HUES64 (cell line): ENCODE measurements around the gene LTC4S. TPM values are rescaled to one million over a fixed set of nuclear protein-coding genes. Genes with fewer than 3 reads are reported as not detected.
"Not testable (repeated sequence)": the region's sequence is repeated elsewhere in the genome, so short reads cannot be mapped to it uniquely, and the experiment has no call there.

ENCODE experiments used
- H3K27ac ChIP-seq: 2 replicates; pipeline ENCODE4 v1.7.0; 2013; ENCODE audit warnings: low read depth, low read length, inconsistent platforms
- H3K27me3 ChIP-seq: 2 replicates; pipeline ENCODE4 v1.6.1; 2013; ENCODE audit warnings: mild to moderate bottlenecking, low read length; ENCODE audit not compliant: insufficient read depth
- H3K36me3 ChIP-seq: 2 replicates; pipeline ENCODE4 v1.6.1; 2013; ENCODE audit warnings: mild to moderate bottlenecking, low read length; ENCODE audit not compliant: insufficient read depth
- H3K4me1 ChIP-seq: 2 replicates; pipeline ENCODE4 v1.6.1; 2013; ENCODE audit warnings: mild to moderate bottlenecking, low read length, moderate library complexity; ENCODE audit not compliant: insufficient read depth
- H3K4me3 ChIP-seq: 2 replicates; pipeline ENCODE4 v1.5.1; 2013; ENCODE audit warnings: mild to moderate bottlenecking, low read length, moderate library complexity
- H3K9ac ChIP-seq: 2 replicates; pipeline ENCODE4 v1.6.1; 2013; ENCODE audit warnings: mild to moderate bottlenecking, low read depth, low read length
- H3K9me3 ChIP-seq: 2 replicates; pipeline ENCODE4 v1.6.1; 2013; ENCODE audit warnings: low read depth, low read length; ENCODE audit not compliant: insufficient read depth
- WGBS: fragments of 150-250, 120-280 bp; methylation state at CpG from one replicate; pipeline ENCODE4 v1.1.7; 2013; ENCODE audit warnings: missing lambda C conversion rate; 5-methylcytosine and 5-hydroxymethylcytosine counted together
- polyA plus RNA-seq, 2 experiments: library from polyadenylated mRNA; stranded (reverse); fragments of 50-300 nt; gene quantifications; one replicate each; pipeline ENCODE4 v1.2.3, GENCODE V29; 2013

Gene LTC4S, protein sequence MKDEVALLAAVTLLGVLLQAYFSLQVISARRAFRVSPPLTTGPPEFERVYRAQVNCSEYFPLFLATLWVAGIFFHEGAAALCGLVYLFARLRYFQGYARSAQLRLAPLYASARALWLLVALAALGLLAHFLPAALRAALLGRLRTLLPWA
- not detected for polyA plus RNA-seq (2013, experiment 1 of 2)
- polyA plus RNA-seq (2013, experiment 2 of 2) = 1.3 TPM

DNA sequence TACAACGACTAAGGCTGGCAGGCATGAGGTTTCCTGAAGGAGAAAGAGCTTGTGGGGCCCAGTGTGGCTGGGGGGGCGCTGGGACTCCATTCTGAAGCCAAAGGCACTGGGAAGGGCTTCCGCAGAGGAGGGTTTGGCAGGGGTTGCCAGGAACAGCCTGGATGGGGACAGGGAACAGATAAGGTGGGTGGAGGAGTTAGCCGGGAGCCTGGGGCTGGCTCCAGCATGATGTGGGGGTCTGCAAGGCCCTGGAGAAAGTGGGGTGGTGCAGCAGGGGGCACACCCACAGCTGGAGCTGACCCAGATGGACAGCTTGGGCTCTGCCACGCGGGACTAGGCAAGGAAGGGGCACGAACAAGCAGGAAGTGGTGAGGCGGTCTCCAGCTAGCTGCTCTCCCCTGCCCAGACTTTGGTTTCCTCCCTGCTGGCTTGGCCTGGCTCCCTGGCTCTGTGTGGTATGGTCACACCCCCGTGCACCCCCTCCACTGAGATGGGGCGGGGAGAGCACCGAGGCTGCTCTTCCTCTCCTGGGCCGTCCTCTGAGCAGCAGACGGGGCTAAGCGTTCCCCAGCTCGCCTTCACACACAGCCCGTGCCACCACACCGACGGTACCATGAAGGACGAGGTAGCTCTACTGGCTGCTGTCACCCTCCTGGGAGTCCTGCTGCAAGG lies at the start of gene LTC4S:
LTC4S (plus strand) TSS at position 519 of the 672 bp plus-strand sequence; CDS start at position 614, 95 bp downstream.
- 85% methylated on average over 19 of the region's 19 CpGs for WGBS
- peaks cover 5% of the 10 kb centered on the region for H3K4me1 ChIP-seq
- H3K9ac ChIP-seq = 0 out of 2 replicates have a peak within 1 kb of the TSS, but pooled peaks have one; percentile 13
- H3K9me3 ChIP-seq = no peaks in the 10 kb centered on the region
- H3K36me3 ChIP-seq = peaks cover 10% of the 10 kb centered on the region
- H3K4me3 ChIP-seq = peak within 1 kb of the TSS; percentile 80; the same call in 1 of the 2 replicates
- peaks cover 3% of the 10 kb centered on the region; the same call in 1 of the 2 replicates for H3K27me3 ChIP-seq
- no peak within 1 kb of the TSS for H3K27ac ChIP-seq

DNA sequence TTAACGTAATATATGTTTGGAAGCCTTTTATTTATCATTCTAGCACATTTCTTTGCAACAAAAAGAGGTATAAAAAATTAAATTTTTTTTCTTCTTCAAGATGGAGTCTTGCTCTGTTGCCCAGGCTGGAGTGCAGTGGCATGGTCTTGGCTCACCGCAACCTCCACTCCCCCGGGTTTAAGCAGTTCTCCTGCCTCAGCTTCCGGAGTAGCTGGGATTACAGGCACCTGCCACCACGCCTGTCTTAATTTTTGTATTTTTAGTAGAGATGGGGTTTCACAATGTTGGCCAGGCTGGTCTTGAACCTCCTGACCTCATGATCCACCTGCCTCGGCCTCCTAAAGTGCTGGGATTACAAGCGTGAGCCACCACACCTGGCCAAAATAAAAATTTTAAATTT lies 49.7 kb upstream of the LTC4S start:
- H3K4me1 ChIP-seq, H3K9ac ChIP-seq, H3K27ac ChIP-seq, H3K36me3 ChIP-seq, H3K9me3 ChIP-seq, H3K4me3 ChIP-seq, H3K27me3 ChIP-seq: not testable (repeated sequence)
- 94% methylated on average over 6 of the region's 7 CpGs for WGBS

DNA sequence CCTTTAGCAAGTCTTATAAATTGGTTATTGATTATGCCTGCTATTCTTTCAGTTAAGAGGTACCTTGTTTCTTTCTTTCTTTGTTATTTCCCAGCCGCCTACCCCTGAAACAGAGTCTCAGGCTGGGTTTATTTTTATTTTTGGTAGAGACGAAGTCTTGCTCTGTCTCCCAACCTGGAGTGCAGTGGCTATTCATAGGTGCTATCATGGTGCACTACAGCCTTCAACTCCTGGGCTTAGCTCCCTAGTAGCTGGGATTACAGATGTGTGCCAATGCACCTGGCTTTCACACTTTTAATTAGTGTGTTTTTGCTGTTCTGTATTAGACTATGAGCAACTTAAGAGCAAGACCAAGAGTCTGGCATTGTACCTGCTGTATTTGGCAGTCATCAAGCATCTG lies 46.9 kb upstream of the LTC4S start:
- Histone ChIP-seq H3K27me3 (no peaks in the 10 kb centered on the region), H3K4me1 (no peaks in the 10 kb centered on the region), H3K27ac (no peak overlapping the region), H3K4me3 (no peak overlapping the region), H3K9ac (no peak overlapping the region), H3K9me3 (no peaks in the 10 kb centered on the region), H3K36me3 (peaks cover 3% of the 10 kb centered on the region; the same call in 1 of the 2 replicates)
- WGBS = 95% methylated on average over 2 of the region's 2 CpGs

DNA sequence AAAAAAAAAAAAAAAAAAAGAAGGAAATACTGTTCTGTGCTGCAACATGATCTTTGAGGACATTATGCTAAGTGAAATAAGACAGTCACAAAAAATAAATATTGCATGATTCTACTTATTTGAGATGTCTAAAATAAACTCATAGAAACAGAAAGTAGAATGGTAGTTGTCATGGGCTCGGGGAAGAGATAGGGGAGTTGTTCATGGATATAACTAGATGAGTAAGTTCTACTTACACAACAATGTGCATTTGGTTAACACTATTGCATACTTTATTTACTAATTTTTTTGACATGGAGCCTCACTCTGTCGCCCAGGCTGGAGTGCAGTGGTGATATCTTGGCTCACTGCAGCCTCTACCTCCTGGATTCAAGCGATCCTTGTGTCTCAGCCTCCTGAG lies 46.0 kb upstream of the LTC4S start:
- no peaks in the 10 kb centered on the region for H3K9me3 ChIP-seq
- no peak overlapping the region for H3K4me3 ChIP-seq
- WGBS = 95% methylated on average over 2 of the region's 3 CpGs
- H3K27ac ChIP-seq = no peak overlapping the region
- H3K27me3 ChIP-seq = no peaks in the 10 kb centered on the region
- H3K4me1 ChIP-seq = no peaks in the 10 kb centered on the region
- no peak overlapping the region for H3K9ac ChIP-seq
- peaks cover 3% of the 10 kb centered on the region; the same call in 1 of the 2 replicates for H3K36me3 ChIP-seq

DNA sequence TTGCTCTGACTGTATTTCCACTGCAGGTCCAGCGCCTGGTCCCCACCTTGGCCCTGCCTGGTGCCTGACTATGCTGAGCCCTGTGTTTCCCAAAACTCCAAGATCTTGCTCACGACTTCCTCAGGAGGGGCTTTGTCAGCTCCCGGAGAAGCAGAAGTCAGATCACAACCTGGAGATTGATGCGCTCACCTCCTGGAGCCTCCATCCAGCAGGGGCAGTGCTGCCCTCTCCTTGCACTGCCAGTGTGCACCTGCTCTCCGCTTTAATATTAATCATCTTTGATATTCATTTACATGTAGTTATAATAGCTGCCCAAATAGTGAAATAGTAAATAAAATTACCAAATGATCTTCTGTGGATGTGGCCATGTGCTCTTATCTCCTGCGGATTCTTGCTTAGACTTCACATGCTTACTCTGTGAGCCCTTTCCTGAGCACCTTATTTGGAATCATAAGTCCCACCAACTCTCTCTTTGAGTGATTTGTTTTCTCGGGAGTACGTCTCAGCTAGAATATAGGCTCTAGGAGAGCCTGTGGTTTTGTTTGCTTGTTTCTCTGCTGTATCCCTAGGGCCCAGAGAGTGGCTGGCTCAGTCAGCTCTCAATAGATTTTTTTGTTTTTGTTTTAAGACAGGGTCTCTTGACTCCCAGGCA lies 43.8 kb upstream of the LTC4S start:
- Histone ChIP-seq H3K4me1 (peaks cover 7% of the 10 kb centered on the region), H3K27me3 (no peaks in the 10 kb centered on the region), H3K27ac (peak overlapping the region; percentile 20; the same call in 1 of the 2 replicates), H3K9me3 (no peaks in the 10 kb centered on the region), H3K36me3 (peaks cover 3% of the 10 kb centered on the region; the same call in 1 of the 2 replicates), H3K4me3 (no peak overlapping the region), H3K9ac (no peak overlapping the region)
- 88% methylated on average over 8 of the region's 8 CpGs for WGBS

DNA sequence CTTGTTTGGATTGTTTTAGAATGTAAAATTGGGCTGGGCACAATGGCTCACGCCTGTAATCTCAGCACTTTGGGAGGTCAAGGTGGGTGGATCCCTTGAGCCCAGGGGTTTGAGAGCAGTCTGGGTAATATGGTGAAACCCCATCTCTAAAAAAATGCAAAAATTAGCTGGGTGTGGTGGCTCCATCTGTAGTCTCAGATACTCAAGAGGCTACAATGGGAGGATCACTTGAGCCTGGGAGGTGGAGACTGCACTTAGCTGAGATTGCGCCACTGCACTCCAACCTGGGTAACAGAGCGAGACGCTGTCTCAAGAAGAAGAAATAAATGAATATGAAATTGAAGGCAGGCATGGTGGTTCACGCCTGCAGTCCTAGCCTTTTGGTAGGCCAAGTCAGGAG lies 39.8 kb upstream of the LTC4S start:
- Histone ChIP-seq H3K9me3 (no peaks in the 10 kb centered on the region), H3K27ac (no peak overlapping the region), H3K4me1 (peaks cover 13% of the 10 kb centered on the region), H3K36me3 (peaks cover 3% of the 10 kb centered on the region; the same call in 1 of the 2 replicates), H3K9ac (no peak overlapping the region), H3K4me3 (no peak overlapping the region), H3K27me3 (no peaks in the 10 kb centered on the region)
- 90% methylated on average over 5 of the region's 5 CpGs for WGBS

DNA sequence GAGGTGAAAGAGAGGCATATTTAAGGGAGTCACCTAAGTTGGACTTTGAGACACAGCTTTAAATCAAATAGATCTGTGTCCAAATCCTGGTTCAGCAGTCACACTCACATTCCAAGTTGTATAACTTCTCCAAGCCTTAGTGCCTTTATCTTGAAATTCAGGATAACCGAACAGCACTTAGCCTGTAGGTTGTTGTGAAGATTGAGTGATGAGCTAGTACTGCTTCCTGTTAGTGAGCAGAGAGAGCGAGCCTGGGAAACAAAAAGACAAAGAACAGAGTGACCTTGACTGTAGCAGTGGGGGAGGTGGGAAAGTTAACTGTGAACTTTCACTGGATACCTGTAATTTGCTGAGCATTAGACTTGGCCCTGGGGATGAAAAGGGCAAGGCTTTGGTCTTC lies 38.8 kb upstream of the LTC4S start:
- peaks cover 13% of the 10 kb centered on the region for H3K4me1 ChIP-seq
- H3K9me3 ChIP-seq = no peaks in the 10 kb centered on the region
- peaks cover 2% of the 10 kb centered on the region; the same call in 1 of the 2 replicates for H3K36me3 ChIP-seq
- H3K27me3 ChIP-seq = no peaks in the 10 kb centered on the region
- H3K9ac ChIP-seq = no peak overlapping the region
- 44% methylated on average over 2 of the region's 2 CpGs for WGBS
- H3K4me3 ChIP-seq = no peak overlapping the region
- peak overlapping the region; percentile 38; the same call in 1 of the 2 replicates for H3K27ac ChIP-seq

DNA sequence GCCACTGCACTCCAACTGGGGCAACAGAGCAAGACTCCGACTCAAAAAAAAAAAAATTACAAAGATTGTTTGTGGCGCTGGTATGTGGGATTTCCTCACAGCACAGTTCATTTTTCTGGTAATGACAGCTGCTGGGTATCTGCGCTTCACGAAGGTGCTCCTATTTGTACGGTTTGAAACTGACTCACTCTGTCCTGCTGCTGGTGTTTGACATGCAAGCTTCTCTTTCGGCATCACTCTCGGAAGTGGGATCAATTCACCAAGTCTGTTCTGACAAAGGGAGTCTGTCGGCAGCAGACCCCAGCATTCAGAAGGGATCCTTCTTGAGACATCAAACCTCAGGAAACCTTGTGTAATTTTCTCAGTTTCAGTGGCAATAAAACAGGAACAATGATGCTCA lies 34.8 kb upstream of the LTC4S start:
- no peak overlapping the region for H3K27ac ChIP-seq
- no peak overlapping the region for H3K9ac ChIP-seq
- H3K36me3 ChIP-seq = no peaks in the 10 kb centered on the region
- no peaks in the 10 kb centered on the region for H3K9me3 ChIP-seq
- no peak overlapping the region for H3K4me3 ChIP-seq
- peaks cover 29% of the 10 kb centered on the region for H3K4me1 ChIP-seq
- 96% methylated on average over 8 of the region's 8 CpGs for WGBS
- no peaks in the 10 kb centered on the region for H3K27me3 ChIP-seq

DNA sequence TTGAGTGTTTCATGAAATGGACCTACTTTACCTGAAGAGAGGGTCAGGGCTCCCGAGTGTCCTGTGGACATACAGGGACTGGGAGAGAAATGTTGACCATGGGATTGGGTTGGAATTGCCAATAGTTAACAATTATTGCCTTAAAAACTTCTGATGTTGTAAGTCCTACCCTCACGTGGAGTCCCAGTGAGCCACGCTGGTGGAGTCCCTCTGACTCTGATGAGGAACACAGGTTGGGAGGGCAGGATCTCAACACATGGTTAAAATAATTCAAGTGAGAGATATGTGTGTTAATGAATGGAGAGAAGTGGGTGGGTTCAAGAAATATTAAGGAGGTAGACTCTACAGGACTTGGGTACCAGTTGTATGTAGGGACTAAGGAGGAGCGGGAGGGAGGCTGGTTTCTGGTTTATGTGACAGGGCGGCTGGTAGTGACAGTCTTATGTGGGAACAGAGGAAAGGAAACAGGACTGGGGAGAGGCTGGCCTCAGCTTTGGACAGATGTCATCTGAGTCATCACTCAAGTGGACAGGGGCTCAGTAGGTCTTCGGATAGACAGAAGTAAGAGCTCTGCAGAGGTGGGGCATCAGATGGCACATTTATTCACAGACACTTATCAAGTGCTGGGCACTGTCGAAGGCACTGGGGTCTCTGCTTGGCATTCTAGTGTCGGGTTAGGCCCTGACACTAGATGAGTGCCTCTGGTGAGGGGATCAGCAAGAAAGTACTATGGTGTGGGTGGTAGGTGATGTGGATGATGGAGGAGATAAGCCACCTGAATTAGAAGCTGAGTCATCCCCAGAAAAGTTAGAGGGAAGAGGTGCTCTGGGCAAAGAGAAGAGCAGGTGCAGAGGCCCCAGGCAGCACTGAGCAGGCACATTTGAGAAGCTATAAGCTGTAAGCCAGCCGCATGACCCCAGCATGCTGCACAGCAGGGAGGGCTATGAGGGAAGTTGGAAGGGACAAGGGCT lies 33.9 kb upstream of the LTC4S start:
- Histone ChIP-seq H3K27ac (no peak overlapping the region), H3K4me1 (peaks cover 25% of the 10 kb centered on the region), H3K36me3 (no peaks in the 10 kb centered on the region), H3K9me3 (no peaks in the 10 kb centered on the region), H3K9ac (no peak overlapping the region), H3K4me3 (no peak overlapping the region), H3K27me3 (no peaks in the 10 kb centered on the region)
- 92% methylated on average over 9 of the region's 9 CpGs for WGBS

DNA sequence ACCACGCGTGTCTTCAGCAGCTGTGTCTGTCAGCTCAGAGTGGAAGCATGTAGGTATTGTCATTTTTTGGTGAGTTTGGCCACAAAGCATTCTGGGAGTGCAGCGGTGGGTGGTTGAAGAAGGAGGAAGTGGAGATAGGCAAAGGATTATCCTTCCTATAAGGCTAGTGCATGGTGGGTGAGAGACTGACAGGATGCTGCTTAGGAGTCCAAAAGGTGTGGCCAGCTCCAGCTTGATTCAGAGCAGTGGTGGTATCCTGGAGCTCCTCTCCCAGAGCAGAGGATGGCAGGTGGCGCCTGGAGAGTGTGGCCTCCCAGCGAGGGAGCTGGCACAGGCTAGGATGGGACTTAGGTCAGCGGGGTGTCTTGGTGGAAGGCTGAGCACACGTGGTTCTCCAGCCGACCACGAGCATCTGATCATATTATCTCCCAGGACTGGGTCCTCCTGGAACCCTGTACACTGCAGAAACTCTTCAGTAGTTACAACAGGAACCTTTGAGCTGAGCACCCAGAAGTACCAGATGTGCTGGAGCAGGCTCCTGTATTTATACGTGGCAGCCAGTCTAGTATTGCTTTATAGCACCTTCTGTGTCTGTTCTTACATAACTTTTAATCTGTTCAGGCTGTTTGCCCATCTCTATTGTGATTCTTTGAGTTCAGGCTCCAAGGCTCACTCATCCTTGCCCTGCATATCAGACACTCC lies 31.6 kb upstream of the LTC4S start:
- Histone ChIP-seq H3K4me3 (no peak overlapping the region), H3K4me1 (peaks cover 25% of the 10 kb centered on the region), H3K27ac (peak overlapping the region; percentile 60; the same call in 1 of the 2 replicates), H3K36me3 (peaks cover 23% of the 10 kb centered on the region), H3K9ac (no peak overlapping the region; the same call in 1 of the 2 replicates), H3K27me3 (no peaks in the 10 kb centered on the region), H3K9me3 (no peaks in the 10 kb centered on the region)
- 76% methylated on average over 10 of the region's 10 CpGs for WGBS
